Heart right ventricle (tissue), 16 donors: ENCODE data around the gene LGALS4. TPM values are rescaled to one million over a fixed set of nuclear protein-coding genes. Genes with fewer than 3 reads are reported as not detected.
"Not testable (repeated sequence)": the region's sequence is repeated elsewhere in the genome, so short reads cannot be mapped to it uniquely, and the experiment has no call there.

Experiments used
- ATAC-seq, 8 donors: fragments of 200-7000 bp; cut with Tn5 transposase; one replicate each; pipeline ENCODE4 v1.9.1; 2020; ENCODE audit warnings: mild to moderate bottlenecking in 8 of 8, moderate library complexity in 8 of 8, moderate number of reproducible peaks in 1 of 8
- DNase-seq, 2 donors: peaks; one replicate each; pipeline ENCODE4 v3.0.0-alpha.2; 2020
- H3K27ac ChIP-seq, 10 donors: fragments of 200-600 bp; sonication (generic) in 2 of 10; one replicate each; pipeline versions ENCODE4 v1.5.0 to v1.8.0; 2020 to 2022; ENCODE audit warnings: mild to moderate bottlenecking in 3 of 10
- H3K27me3 ChIP-seq, 7 donors: fragments of 200-600 bp; one replicate each; pipeline ENCODE4 v1.8.0; 2021 to 2022; ENCODE audit warnings: mild to moderate bottlenecking in 2 of 7
- H3K36me3 ChIP-seq, 9 donors: fragments of 200-600 bp; sonication (generic) in 1 of 9; one replicate each; pipeline versions ENCODE4 v1.5.0 to v1.8.0; 2020 to 2022; ENCODE audit warnings: mild to moderate bottlenecking in 2 of 9
- H3K4me1 ChIP-seq, 9 donors: fragments of 200-600 bp; sonication (generic) in 1 of 9; one replicate each; pipeline versions ENCODE4 v1.5.0 to v1.8.0; 2020 to 2022; ENCODE audit warnings: mild to moderate bottlenecking in 4 of 9
- H3K4me3 ChIP-seq, 10 donors: fragments of 200-600 bp; sonication (generic) in 2 of 10; one replicate each; pipeline versions ENCODE4 v1.5.0 to v1.8.0; 2020 to 2022; ENCODE audit warnings: mild to moderate bottlenecking in 7 of 10, moderate library complexity in 2 of 10
- H3K9me3 ChIP-seq, 11 donors: fragments of 200-600 bp in 10 of 11; sonication (generic) in 2 of 11; one replicate each; pipeline versions ENCODE4 v1.5.0 to v1.8.0; 2013 to 2022; ENCODE audit warnings: mild to moderate bottlenecking in 2 of 11, control low read depth in 1 of 11, moderate library complexity in 1 of 11
- WGBS, 2 donors: extraction: QIAGEN DNeasy Blood & Tissue Kit; methylation state at CpG; one replicate each; pipeline ENCODE4 v1.1.7; 2013; ENCODE audit warnings: inconsistent platforms in 1 of 2; 5-methylcytosine and 5-hydroxymethylcytosine counted together
- intact Hi-C, 10 donors: fragments of 100-400 bp; cut with DNase I; formaldehyde crosslinking; loops; one replicate each; pipeline versions ENCODE4 v1.11.1 to v1.14.2; 2022
- polyA plus RNA-seq, 2 donors: library from polyadenylated mRNA; stranded (reverse); fragments of 200-250 nt; gene quantifications; one replicate each; pipeline ENCODE4 v1.2.3, GENCODE V29; 2013
- total RNA-seq, 10 donors: library from RNA; stranded (reverse); fragmentation: NEBNext Ultra II Directional in 3 of 10; extraction: Animal tissue kit (Norgen Biotek cat#: 25700) in 3 of 10; gene quantifications; one replicate each; pipeline versions ENCODE4 v1.2.1 to v1.2.4, GENCODE V29; 2021 to 2023
- TF ChIP-seq, protein P1 (sequence below), 9 donors: fragments of 200-600 bp; sonication (generic) in 2 of 9; IDR thresholded peaks; one replicate each; pipeline versions ENCODE4 v1.5.0 to v1.8.0; 2021 to 2022; ENCODE audit warnings: antibody characterized with exemption in 9 of 9, mild to moderate bottlenecking in 5 of 9, moderate library complexity in 1 of 9
- donor health status: Arrhythmogenic right ventricular cardiomyopathy.
- donor health status: ischemic (EF 13 %, LVEDD 7.1; RV severe dilation, severe dysfunction).
- donor health status: healthy with polysubstance abuse.
- donor health status: DM: no; HTN: yes; CAD: no.
- donor health status: DM: no; HTN: no; CAD: no.
- donor health status: ischemic (EF 25% LVEDD 6.9; RV normal size, moderate dysfunction).
- donor health status: ischemic (EF 25% LVEDD 5.7; RV mildly dilated, moderate dysfunction).
- donor health status: healthy.
- donor health status: DM: yes; HTN: yes; CAD: no.
- donor health status: Ischemic cardiomyopathy.
- donor health status: ischemic (EF 35%, LVEDD 5.7; RV mildly dilated, moderate dysfunction).
- donor health status: nonischemic (EF 11% LVEDD 7.7; RV severe dilation, severe dysfunction).
- donor health status: DM: yes; HTN: yes; CAD: no.
- donor health status: PGD.
- donor health status: ischemic (EF 29% LVEDD 5.4; RV normal size, mild dysfunction).
- donor health status: nonischemic (EF 23%, LVEDD 6.1; RV moderate dilation, normal function).

Gene LGALS4
- total and polyA plus RNA-seq, 12 donors, result 0.16 to 2.6 (median 0.81) TPM; not detected in 2

DNA sequence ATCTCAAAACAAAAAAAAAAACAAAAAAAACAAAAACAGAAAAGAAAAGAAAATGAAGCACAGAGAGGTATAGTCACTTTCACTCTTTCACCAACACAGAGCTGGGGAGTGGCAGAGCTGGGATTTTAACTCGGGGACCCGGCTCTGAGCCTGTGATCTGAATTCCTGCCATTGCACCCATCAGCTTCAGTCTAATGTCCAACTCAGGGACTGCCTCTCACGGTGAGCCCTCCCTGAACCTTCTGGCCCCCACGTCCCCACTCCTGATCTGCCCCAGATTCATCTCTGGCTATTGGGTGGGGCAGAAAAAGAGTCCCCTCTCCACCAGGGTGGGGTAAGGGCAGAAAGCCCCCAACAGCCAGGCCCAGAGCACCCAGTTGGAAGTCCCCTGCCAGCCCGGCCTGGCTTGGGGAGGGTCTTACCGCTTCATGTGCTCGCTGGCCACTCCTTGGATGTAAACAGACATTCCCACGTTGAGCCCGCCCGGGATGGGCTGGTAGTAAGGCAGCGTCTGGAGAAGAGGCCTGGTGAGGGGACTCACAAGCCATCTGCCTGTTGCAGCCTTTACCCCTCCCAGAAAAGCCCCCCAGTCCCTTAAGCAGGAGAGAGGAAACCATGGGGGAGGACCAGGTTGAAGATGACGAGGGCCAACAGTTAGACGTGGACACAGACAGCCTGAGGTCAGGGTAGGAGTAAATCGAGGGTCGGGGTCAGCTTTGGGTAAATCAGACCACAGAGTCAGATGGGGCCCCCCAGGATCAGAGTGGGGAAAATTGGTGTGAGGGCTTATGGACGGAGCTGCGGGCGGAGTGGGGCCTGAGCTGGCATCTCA is 520 bp downstream of the LGALS4 start:
- H3K27me3 ChIP-seq, result no peaks in the 10 kb centered on the region
- intact Hi-C loops, result no loop called here
- H3K4me1 ChIP-seq, result no peaks in the 10 kb centered on the region
- ATAC-seq (no peak), DNase-seq (no peak)
- H3K36me3 ChIP-seq, result peaks cover 0 to 35% (median 19%) of the 10 kb centered on the region in 9 donors
- no peak overlapping the region for H3K4me3 ChIP-seq
- TF ChIP-seq, protein P1, sequence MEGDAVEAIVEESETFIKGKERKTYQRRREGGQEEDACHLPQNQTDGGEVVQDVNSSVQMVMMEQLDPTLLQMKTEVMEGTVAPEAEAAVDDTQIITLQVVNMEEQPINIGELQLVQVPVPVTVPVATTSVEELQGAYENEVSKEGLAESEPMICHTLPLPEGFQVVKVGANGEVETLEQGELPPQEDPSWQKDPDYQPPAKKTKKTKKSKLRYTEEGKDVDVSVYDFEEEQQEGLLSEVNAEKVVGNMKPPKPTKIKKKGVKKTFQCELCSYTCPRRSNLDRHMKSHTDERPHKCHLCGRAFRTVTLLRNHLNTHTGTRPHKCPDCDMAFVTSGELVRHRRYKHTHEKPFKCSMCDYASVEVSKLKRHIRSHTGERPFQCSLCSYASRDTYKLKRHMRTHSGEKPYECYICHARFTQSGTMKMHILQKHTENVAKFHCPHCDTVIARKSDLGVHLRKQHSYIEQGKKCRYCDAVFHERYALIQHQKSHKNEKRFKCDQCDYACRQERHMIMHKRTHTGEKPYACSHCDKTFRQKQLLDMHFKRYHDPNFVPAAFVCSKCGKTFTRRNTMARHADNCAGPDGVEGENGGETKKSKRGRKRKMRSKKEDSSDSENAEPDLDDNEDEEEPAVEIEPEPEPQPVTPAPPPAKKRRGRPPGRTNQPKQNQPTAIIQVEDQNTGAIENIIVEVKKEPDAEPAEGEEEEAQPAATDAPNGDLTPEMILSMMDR (IDR thresholded peaks at IDR 0.05), result no peak
- H3K9me3 ChIP-seq, result no peaks in the 10 kb centered on the region
- 84% methylated on average over 18 of the region's 18 CpGs for WGBS, 2 donors
- no peak overlapping the region for H3K27ac ChIP-seq

DNA sequence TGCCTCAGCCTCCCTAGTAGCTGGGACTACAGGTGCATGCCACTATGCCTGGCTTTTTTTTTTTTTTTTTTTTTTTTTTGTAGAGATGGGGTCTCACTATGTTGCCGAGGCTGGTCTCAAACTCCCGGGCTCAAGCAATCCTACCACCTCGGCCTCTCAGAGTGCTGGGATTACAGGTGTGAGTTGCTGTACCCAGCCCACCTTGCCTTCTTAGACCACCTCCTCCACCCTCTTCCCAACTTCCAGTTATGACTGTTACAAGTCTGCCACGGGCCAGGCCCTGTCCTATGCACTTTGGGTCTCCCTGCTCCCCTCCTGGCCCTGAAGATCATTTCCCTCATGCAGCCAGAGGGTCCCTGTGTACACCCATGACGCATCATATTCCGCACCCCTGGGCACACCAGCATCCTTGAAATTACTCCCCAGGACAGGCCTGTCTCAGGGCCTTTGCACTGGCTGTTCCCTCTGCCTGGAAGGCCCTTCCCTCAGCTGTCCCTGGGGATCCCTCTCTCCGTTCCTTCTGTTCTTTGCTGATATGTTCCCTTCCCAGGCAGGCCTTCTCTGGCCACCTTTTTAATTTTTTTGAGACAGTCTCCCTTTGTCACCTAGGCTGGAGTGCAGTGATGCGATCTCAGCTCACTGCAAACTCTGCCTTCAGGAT is 3.0 kb downstream of the LGALS4 start:
- Histone ChIP-seq H3K4me3 (no peak overlapping the region), H3K27ac (no peak overlapping the region), H3K36me3 (peaks cover 0 to 10% (median 0%) of the 10 kb centered on the region in 9 donors), H3K27me3 (no peaks in the 10 kb centered on the region), H3K4me1 (peaks cover 0 to 9% (median 0%) of the 10 kb centered on the region in 9 donors), H3K9me3 (no peaks in the 10 kb centered on the region)
- ATAC-seq (no peak), DNase-seq (no peak)
- TF ChIP-seq, protein P1 (IDR thresholded peaks at IDR 0.05), result no peak
- WGBS, 2 donors, result 97 to 98% methylated on average over 8 of the region's 8 CpGs
- intact Hi-C loops, result no loop called here

DNA sequence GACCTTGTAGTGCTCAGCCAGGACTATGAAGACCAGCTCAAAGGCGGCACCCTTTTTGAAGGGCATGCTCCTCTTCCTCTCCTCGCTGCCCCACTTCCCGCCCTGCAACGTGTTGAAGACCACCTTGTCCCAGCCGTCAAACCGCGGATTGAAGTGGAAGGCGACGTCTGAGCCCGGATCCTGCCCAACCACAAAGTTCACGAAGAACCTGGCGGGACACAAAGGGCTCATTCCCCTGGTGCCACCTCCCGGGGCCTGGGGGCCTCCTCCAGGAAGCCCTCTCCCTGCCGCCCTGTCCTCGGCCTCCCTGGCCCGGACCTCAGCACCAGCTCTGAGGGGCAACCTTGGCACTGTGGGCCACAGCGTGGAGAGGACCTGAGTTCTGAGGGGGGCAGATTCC is 4.0 kb downstream of the LGALS4 start:
- no peaks in the 10 kb centered on the region for H3K27me3 ChIP-seq

DNA sequence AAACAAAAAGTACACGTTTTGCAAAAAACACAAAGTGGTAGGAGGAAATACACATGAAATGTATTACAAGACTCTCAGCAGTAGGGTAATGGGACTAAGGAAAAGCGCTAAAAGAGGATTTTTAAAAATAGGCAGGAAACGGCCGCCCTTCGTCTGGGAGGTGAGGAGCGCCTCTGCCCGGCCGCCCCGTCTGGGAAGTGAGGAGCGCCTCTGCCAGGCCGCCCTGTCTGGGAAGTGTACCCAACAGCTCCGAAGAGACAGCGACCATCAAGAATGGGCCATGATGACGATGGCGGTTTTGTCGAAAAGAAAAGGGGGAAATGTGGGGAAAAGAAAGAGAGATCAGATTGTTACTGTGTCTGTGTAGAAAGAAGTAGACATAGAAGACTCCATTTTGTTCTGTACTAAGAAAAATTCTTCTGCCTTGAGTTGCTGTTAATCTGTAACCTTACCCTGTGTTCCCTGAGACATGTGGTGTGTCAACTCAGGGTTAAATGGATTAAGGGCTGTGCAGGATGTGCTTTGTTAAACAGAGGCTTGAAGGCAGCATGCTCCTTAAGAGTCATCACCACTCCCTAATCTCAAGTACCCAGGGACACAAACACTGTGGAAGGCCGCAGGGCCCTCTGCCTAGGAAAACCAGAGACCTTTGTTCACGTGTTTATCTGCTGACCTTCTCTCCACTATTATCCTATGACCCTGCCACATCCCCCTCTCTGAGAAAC is 5.2 kb downstream of the LGALS4 start:
- WGBS, 2 donors, result 79 to 82% methylated on average over 13 to 14 of the region's 18 CpGs

More for the DNA sequence above, 4.0 kb downstream of the LGALS4 start:
- intact Hi-C loops, result no loop called here
- WGBS, 2 donors, result 93 to 96% methylated on average over 17 of the region's 17 CpGs
- no peaks in the 10 kb centered on the region for H3K9me3 ChIP-seq
- DNase-seq (no peak), ATAC-seq (no peak)
- peaks cover 0 to 10% (median 0%) of the 10 kb centered on the region in 9 donors for H3K4me1 ChIP-seq
- peaks cover 0 to under 1% (median 0%) of the 10 kb centered on the region in 9 donors for H3K36me3 ChIP-seq
- H3K27ac ChIP-seq, result no peak overlapping the region
- H3K4me3 ChIP-seq, result no peak overlapping the region
- TF ChIP-seq, protein P1 (IDR thresholded peaks at IDR 0.05), result no peak

More for the DNA sequence above, 5.2 kb downstream of the LGALS4 start:
- H3K4me3 ChIP-seq, H3K9me3 ChIP-seq, H3K27me3 ChIP-seq, H3K36me3 ChIP-seq, H3K27ac ChIP-seq, DNase-seq, ATAC-seq, intact Hi-C loops: not testable (repeated sequence)
- H3K4me1 ChIP-seq, result peaks cover 0 to 10% (median 0%) of the 10 kb centered on the region in 9 donors
